Skeletal muscle tissue (tissue), 4 donors: ENCODE data around the gene ANK2. TPM values are rescaled to one million over a fixed set of nuclear protein-coding genes. Genes with fewer than 3 reads are reported as not detected.
"Not testable (repeated sequence)": the region's sequence is repeated elsewhere in the genome, so short reads cannot be mapped to it uniquely, and the experiment has no call there.

ENCODE experiments used
- H3K27ac ChIP-seq: one replicate; pipeline ENCODE4 v1.7.0; 2013; ENCODE audit warnings: mild to moderate bottlenecking, low read depth, low read length, inconsistent platforms
- H3K27me3 ChIP-seq, 3 donors: one replicate each; pipeline ENCODE4 v1.7.0; 2013; ENCODE audit warnings: low read length in 3 of 3; ENCODE audit not compliant: control insufficient read depth in 3 of 3, insufficient read depth in 3 of 3
- H3K36me3 ChIP-seq, 3 donors: one replicate each; pipeline ENCODE4 v1.7.0; 2013; ENCODE audit warnings: low read length in 3 of 3; ENCODE audit not compliant: control insufficient read depth in 3 of 3, insufficient read depth in 3 of 3
- H3K4me1 ChIP-seq, 3 donors: one replicate each; pipeline ENCODE4 v1.7.0; 2013; ENCODE audit warnings: low read length in 3 of 3, mild to moderate bottlenecking in 3 of 3; ENCODE audit not compliant: control insufficient read depth in 3 of 3, insufficient read depth in 3 of 3
- H3K4me3 ChIP-seq, 3 donors: one replicate each; pipeline ENCODE4 v1.7.0; 2013; ENCODE audit warnings: low read length in 3 of 3
- H3K9ac ChIP-seq, 3 donors: one replicate each; pipeline ENCODE4 v1.7.0; 2013; ENCODE audit warnings: low read length in 3 of 3, mild to moderate bottlenecking in 3 of 3, moderate library complexity in 2 of 3, low read depth in 1 of 3
- H3K9me3 ChIP-seq, 3 donors: one replicate each; pipeline ENCODE4 v1.7.0; 2013; ENCODE audit warnings: low read length in 3 of 3; ENCODE audit not compliant: control insufficient read depth in 3 of 3
- total RNA-seq: library from RNA; depleted of rRNA; stranded (reverse); fragments of >200 nt; gene quantifications from one replicate; pipeline ENCODE4 v1.2.3, GENCODE V29; 2014
- donor health status: Osteomylitis.

ANK2 gene
- total RNA-seq, 1 donor from 2014 or later = 383 TPM

DNA sequence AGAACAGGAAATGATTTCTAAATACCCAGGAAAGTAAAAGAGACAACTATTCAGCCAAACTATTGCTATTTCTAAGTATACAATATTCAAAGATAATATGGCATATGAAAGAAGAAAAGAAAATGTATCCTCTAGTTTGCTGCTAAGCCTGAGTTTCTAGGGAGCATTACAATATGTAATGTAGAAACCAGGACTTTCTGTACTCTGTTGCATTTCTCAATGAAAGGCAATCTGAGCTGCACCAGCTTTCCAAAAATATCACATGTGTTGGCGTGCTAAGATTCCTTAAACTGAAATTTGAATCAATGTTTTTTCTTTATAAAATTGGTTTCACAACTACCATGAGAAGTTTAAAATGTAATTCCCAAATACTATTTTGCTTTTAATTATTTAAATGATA, 129.6 kb downstream of the ANK2 start:
- Histone ChIP-seq H3K27me3 (no peaks in the 10 kb centered on the region), H3K4me3 (no peak overlapping the region), H3K4me1 (peaks cover 23 to 29% (median 29%) of the 10 kb centered on the region in 3 donors), H3K36me3 (no peaks in the 10 kb centered on the region), H3K9ac (peak overlapping the region in 1 of 3 donors; percentile 3), H3K9me3 (no peaks in the 10 kb centered on the region), H3K27ac (peak overlapping the region; percentile 3)

- H3K27ac ChIP-seq = no peak overlapping the region
- no peaks in the 10 kb centered on the region for H3K36me3 ChIP-seq
- H3K4me1 ChIP-seq = peaks cover 23 to 29% (median 29%) of the 10 kb centered on the region in 3 donors
- H3K4me3 ChIP-seq = no peak overlapping the region
- H3K27me3 ChIP-seq = no peaks in the 10 kb centered on the region
- H3K9me3 ChIP-seq = no peaks in the 10 kb centered on the region
- H3K9ac ChIP-seq = no peak overlapping the region
Measured at GRCh38 chr4:113179996-113180395, 130.5 kb downstream of the ANK2 start.

DNA sequence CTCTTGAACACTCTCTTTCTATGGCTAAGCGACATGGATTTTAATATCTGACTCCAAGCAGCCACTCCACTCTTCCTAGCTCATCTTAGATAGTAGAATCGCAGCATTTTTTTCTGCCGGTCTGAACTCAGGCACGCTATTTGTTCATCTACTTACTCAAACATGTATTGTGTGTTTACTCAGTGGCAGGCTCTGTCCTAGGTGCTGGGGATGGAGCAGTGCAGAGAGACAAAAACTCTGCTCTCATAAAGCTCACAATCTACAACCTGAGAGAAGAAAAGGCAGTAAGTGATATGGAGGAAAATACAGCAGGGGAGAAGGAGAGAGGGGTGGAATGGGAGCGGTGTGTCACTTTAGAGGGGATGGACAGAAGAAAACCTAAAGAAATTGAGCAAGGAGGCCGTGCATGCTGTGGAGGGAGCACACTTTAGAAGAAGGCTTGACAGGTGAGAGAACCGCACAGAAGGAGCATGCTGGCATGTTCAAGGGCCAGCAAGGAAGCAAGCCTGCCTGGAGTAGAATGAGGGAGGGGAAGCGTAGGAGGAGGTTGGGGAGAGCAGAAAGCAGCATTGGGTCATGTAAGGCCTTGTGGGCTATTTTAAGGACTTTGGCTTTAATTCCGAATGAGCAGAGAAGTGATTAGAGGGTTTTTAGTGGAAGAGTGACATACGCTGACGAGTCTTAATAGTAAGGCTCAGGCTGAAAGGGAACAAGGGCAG, 132.0 kb downstream of the ANK2 start:
- Histone ChIP-seq H3K36me3 (no peaks in the 10 kb centered on the region), H3K9me3 (no peaks in the 10 kb centered on the region), H3K4me3 (peak overlapping the region in 2 of 3 donors; percentile 27 to 46), H3K9ac (peak overlapping the region in 1 of 3 donors; percentile 25), H3K27ac (peak overlapping the region; percentile 46), H3K27me3 (no peaks in the 10 kb centered on the region), H3K4me1 (peaks cover 23 to 29% (median 29%) of the 10 kb centered on the region in 3 donors)

DNA sequence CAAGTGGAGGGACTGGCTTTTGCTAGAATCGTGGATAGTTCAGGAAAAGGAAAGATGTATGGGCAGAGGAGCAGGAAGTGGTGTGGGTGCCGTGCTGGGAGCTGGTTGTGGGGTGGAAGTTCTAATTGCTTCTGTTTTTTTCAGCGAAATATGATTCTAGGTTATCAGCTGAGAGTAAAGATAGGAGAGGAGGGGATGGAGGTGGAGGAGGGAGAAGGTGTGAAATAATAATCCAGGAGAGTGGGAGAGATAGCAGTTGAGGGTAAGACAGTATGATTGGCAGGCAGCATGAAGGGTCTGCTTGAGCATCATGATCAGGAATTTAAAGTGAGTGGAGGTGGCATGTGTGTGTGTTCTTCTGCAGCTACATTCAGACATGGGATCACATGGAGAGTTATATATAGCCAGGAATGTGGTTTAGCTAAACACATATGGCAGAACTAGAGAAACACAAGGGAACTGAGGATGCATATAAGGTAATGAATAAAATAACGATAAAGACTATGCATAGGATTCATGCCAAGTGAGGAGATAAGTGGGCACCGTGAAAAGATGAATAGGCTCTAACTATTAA, 133.7 kb downstream of the ANK2 start:
- no peaks in the 10 kb centered on the region for H3K27me3 ChIP-seq
- no peak overlapping the region for H3K27ac ChIP-seq
- H3K9ac ChIP-seq = no peak overlapping the region
- no peaks in the 10 kb centered on the region for H3K9me3 ChIP-seq
- peaks cover 23 to 29% (median 29%) of the 10 kb centered on the region in 3 donors for H3K4me1 ChIP-seq
- H3K4me3 ChIP-seq = no peak overlapping the region
- no peaks in the 10 kb centered on the region for H3K36me3 ChIP-seq

DNA sequence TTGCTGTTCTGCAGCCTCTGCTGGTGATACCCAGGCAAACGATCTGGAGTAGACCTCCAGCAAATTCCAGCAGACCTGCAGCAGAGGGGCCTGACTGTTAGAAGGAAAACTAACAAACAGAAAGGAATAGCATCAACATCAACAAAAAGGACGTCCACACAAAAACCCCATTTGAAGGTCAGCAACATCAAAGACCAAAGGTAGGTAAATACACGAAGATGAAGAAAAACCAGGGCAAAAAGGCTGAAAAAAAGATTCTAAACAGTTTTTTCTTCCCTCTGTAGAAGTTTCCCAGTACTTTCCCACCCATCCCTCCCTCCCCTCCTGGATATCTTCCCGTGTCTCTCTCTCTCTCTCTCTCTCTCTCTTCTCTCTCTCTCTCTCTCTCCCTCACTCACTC, 136.8 kb downstream of the ANK2 start:
- not testable (repeated sequence) for H3K9me3 ChIP-seq, H3K4me3 ChIP-seq, H3K27ac ChIP-seq, H3K36me3 ChIP-seq, H3K27me3 ChIP-seq, H3K9ac ChIP-seq
- peaks cover 10 to 16% (median 16%) of the 10 kb centered on the region in 3 donors for H3K4me1 ChIP-seq

GRCh38 chr4:113186913-113187312, 137.5 kb downstream of the ANK2 start:
- Histone ChIP-seq H3K4me3 (no peak overlapping the region), H3K27me3 (no peaks in the 10 kb centered on the region), H3K9me3 (no peaks in the 10 kb centered on the region), H3K36me3 (no peaks in the 10 kb centered on the region), H3K27ac (no peak overlapping the region), H3K4me1 (peaks cover 6 to 10% (median 9%) of the 10 kb centered on the region in 3 donors), H3K9ac (no peak overlapping the region)

GRCh38 chr4:113187358-113187757, 137.9 kb downstream of the ANK2 start:
- no peak overlapping the region for H3K4me3 ChIP-seq
- H3K4me1 ChIP-seq = peaks cover 6 to 10% (median 8%) of the 10 kb centered on the region in 3 donors
- no peaks in the 10 kb centered on the region for H3K9me3 ChIP-seq
- no peaks in the 10 kb centered on the region for H3K27me3 ChIP-seq
- H3K27ac ChIP-seq = no peak overlapping the region
- no peaks in the 10 kb centered on the region for H3K36me3 ChIP-seq
- H3K9ac ChIP-seq = no peak overlapping the region

- H3K9ac ChIP-seq = no peak overlapping the region
- no peaks in the 10 kb centered on the region for H3K36me3 ChIP-seq
- no peaks in the 10 kb centered on the region for H3K9me3 ChIP-seq
- H3K4me1 ChIP-seq = no peaks in the 10 kb centered on the region
- H3K4me3 ChIP-seq = no peak overlapping the region
- no peaks in the 10 kb centered on the region for H3K27me3 ChIP-seq
- H3K27ac ChIP-seq = no peak overlapping the region
Measured at GRCh38 chr4:113189546-113189945, 140.1 kb downstream of the ANK2 start.

- no peak overlapping the region for H3K4me3 ChIP-seq
- H3K27ac ChIP-seq = no peak overlapping the region
- H3K4me1 ChIP-seq = no peaks in the 10 kb centered on the region
- no peak overlapping the region for H3K9ac ChIP-seq
- no peaks in the 10 kb centered on the region for H3K36me3 ChIP-seq
- no peaks in the 10 kb centered on the region for H3K9me3 ChIP-seq
- no peaks in the 10 kb centered on the region for H3K27me3 ChIP-seq
Measured at GRCh38 chr4:113209153-113209552, 159.7 kb downstream of the ANK2 start.

GRCh38 chr4:113209652-113210320, 160.3 kb downstream of the ANK2 start:
- Histone ChIP-seq H3K4me3 (no peak overlapping the region), H3K9me3 (no peaks in the 10 kb centered on the region), H3K9ac (no peak overlapping the region), H3K27me3 (no peaks in the 10 kb centered on the region), H3K4me1 (no peaks in the 10 kb centered on the region), H3K36me3 (no peaks in the 10 kb centered on the region), H3K27ac (no peak overlapping the region)
